Upper lobe of right lung (tissue), 1 donor: ENCODE data around the gene ROR1. TPM values are rescaled to one million over a fixed set of nuclear protein-coding genes. Genes with fewer than 3 reads are reported as not detected.
"Not testable (repeated sequence)": the region's sequence is repeated elsewhere in the genome, so short reads cannot be mapped to it uniquely, and the experiment has no call there.

ENCODE experiments used
- ATAC-seq: fragments of 200-7000 bp; cut with Tn5 transposase; one replicate; pipeline ENCODE4 v1.9.1; 2020; ENCODE audit warnings: mild to moderate bottlenecking, moderate library complexity
- DNase-seq: peaks from one replicate; pipeline ENCODE4 v3.0.0-alpha.2; 2020
- H3K27ac ChIP-seq: fragments of 200-600 bp; one replicate; pipeline ENCODE4 v1.8.0; 2022
- H3K27me3 ChIP-seq: fragments of 200-600 bp; one replicate; pipeline ENCODE4 v1.8.0; 2022; ENCODE audit warnings: mild to moderate bottlenecking
- H3K36me3 ChIP-seq: fragments of 200-600 bp; one replicate; pipeline ENCODE4 v1.8.0; 2022
- H3K4me1 ChIP-seq: fragments of 200-600 bp; one replicate; pipeline ENCODE4 v1.8.0; 2022
- H3K4me3 ChIP-seq: fragments of 200-600 bp; one replicate; pipeline ENCODE4 v1.8.0; 2022; ENCODE audit warnings: mild to moderate bottlenecking
- H3K9me3 ChIP-seq: fragments of 200-600 bp; one replicate; pipeline ENCODE4 v1.8.0; 2022
- intact Hi-C: fragments of 100-400 bp; cut with DNase I; formaldehyde crosslinking; loops from one replicate; pipeline ENCODE4 v1.11.0; 2022
- total RNA-seq: library from RNA; stranded (reverse); fragmentation: NEBNext Ultra II Directional; extraction: Animal tissue kit (Norgen Biotek cat#: 25700); gene quantifications from one replicate; pipeline ENCODE4 v1.2.1, GENCODE V29; 2021
- TF ChIP-seq, protein P1 (sequence below): fragments of 200-600 bp; IDR thresholded peaks from one replicate; pipeline ENCODE4 v1.8.0; 2022; ENCODE audit warnings: antibody characterized with exemption
- donor health status: DM: no; HTN: yes; CAD: no; lungs with severe emphysema.

ROR1 gene
- total RNA-seq, 1 donor from 2014 or later = 21.4 TPM

DNA sequence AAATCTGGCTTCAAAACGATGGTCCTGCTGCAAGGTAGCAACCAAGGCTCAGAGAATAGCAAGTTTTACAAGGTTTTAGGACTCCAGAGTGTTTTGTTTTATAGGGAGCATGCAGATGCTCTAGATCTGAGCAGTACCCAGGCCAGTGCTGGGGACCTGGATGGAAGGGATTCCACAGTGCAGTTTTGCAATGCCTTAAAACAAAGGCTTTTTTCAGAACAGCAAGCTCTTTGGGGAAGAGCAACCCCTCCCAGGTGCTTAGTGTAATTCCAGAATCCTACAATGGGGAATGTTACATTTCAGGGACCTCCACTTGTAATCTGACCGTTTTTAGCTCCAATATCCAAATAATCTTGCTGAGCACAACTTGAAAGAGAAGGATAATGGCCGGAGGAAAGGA is 6.7 kb downstream of the ROR1 start:
- no peak for DNase-seq
- no peak overlapping the region for H3K27ac ChIP-seq
- TF ChIP-seq, protein P1, sequence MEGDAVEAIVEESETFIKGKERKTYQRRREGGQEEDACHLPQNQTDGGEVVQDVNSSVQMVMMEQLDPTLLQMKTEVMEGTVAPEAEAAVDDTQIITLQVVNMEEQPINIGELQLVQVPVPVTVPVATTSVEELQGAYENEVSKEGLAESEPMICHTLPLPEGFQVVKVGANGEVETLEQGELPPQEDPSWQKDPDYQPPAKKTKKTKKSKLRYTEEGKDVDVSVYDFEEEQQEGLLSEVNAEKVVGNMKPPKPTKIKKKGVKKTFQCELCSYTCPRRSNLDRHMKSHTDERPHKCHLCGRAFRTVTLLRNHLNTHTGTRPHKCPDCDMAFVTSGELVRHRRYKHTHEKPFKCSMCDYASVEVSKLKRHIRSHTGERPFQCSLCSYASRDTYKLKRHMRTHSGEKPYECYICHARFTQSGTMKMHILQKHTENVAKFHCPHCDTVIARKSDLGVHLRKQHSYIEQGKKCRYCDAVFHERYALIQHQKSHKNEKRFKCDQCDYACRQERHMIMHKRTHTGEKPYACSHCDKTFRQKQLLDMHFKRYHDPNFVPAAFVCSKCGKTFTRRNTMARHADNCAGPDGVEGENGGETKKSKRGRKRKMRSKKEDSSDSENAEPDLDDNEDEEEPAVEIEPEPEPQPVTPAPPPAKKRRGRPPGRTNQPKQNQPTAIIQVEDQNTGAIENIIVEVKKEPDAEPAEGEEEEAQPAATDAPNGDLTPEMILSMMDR = no peak
- no peaks in the 10 kb centered on the region for H3K9me3 ChIP-seq
- H3K27me3 ChIP-seq = peaks cover 3% of the 10 kb centered on the region
- ATAC-seq = no peak
- intact Hi-C loops = no loop called here
- no peak overlapping the region for H3K4me3 ChIP-seq
- H3K36me3 ChIP-seq = no peaks in the 10 kb centered on the region
- peaks cover 3% of the 10 kb centered on the region for H3K4me1 ChIP-seq

- ATAC-seq (no peak), DNase-seq (no peak)
- no peaks in the 10 kb centered on the region for H3K36me3 ChIP-seq
- H3K27ac ChIP-seq = no peak overlapping the region
- H3K4me1 ChIP-seq = peaks cover 3% of the 10 kb centered on the region
- no peaks in the 10 kb centered on the region for H3K9me3 ChIP-seq
- H3K27me3 ChIP-seq = no peaks in the 10 kb centered on the region
- TF ChIP-seq, protein P1 = no peak
- intact Hi-C loops = no loop called here
- no peak overlapping the region for H3K4me3 ChIP-seq
These were observed 9.2 kb downstream of the ROR1 start for GRCh38 chr1:63782982-63783381.

DNA sequence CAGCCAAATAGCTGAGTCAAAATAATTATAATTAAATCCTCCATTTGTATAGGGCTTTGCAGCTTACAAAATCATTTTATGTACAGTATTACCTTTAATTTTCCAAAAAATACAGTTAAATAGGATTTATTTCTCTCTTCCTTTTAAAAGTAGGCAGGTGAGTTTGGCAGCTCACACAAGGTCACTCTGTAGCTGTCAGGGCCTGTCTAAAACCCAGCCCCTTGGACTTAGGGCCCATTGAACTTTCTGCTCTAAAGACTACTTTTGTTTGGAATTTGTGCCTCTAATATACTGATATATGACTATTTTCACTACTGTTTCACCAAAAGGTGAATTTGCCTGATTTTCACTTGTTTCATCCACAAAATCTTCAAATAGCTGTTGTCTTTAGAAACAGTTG is 10.3 kb downstream of the ROR1 start:
- Histone ChIP-seq H3K4me1 (peaks cover 9% of the 10 kb centered on the region), H3K36me3 (no peaks in the 10 kb centered on the region), H3K27me3 (no peaks in the 10 kb centered on the region), H3K4me3 (no peak overlapping the region), H3K27ac (no peak overlapping the region), H3K9me3 (no peaks in the 10 kb centered on the region)
- intact Hi-C loops = no loop called here
- TF ChIP-seq, protein P1 = no peak
- DNase-seq = no peak
- no peak for ATAC-seq

DNA sequence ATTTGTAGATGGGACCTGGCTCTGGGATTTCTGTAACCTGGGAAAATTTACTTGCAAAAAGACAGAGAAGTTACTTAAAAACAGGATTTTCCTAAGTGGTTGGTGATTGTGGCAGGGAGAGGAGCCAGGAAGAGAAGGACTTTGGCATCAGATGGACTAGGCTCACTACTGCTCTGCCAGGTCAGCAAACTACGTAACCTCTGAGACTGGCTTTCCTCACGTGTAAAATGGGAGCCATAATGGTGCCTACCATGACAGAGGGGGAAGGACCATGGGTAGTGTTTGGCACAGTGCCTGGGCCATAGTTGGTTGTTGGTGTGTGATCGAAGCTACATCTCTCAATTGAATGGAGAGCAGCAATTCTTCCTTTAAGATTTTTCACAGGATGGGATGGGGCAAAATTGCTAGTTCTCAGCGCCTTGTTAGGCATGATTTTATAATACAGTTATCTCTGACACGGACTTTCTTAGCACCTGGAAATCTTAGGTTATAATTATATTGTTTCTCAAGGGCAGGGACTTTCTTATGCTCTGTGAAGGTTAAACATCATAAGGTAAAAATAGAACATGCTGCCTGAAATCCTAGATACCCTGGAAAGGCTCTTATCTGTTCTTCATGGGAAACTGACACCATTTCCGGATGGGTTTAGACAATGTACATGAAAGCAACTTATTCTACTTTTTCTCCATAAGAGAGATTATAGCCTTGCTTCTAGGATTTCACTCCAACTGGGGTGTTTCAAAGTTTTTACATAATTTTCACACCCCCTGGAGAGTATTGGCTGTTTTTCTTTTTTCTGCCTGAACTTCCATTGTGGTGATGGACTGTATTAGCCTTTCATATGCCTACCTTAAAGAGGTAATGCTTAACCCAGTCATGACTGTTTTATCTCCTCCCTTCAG is 10.9 kb downstream of the ROR1 start:
- no peak for DNase-seq
- intact Hi-C loops = no loop called here
- TF ChIP-seq, protein P1 = no peak
- Histone ChIP-seq H3K9me3 (no peaks in the 10 kb centered on the region), H3K27ac (no peak overlapping the region), H3K4me1 (peaks cover 9% of the 10 kb centered on the region), H3K4me3 (no peak overlapping the region), H3K36me3 (no peaks in the 10 kb centered on the region), H3K27me3 (no peaks in the 10 kb centered on the region)
- no peak for ATAC-seq

DNA sequence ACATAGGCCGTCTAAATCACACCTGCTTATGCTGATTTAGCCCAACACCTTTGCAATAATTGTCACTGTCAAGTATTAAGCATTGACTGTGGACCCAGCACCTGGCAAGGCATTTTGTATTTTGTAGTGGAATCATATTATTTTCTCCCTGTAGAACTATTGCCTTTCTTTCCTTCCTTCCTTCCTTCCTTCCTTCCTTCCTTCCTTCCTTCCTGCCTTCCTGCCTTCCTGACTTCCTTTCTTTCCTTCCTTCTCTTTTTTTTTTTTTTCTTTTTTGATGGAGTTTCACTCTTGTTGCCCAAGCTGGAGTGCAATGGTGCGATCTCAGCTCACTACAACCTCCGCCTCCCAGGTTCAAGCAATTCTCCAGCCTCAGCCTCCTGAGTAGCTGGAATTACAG is 13.5 kb downstream of the ROR1 start:
- ATAC-seq, intact Hi-C loops, H3K4me1 ChIP-seq, H3K27me3 ChIP-seq, DNase-seq, H3K36me3 ChIP-seq, H3K9me3 ChIP-seq, H3K27ac ChIP-seq, H3K4me3 ChIP-seq: not testable (repeated sequence)

DNA sequence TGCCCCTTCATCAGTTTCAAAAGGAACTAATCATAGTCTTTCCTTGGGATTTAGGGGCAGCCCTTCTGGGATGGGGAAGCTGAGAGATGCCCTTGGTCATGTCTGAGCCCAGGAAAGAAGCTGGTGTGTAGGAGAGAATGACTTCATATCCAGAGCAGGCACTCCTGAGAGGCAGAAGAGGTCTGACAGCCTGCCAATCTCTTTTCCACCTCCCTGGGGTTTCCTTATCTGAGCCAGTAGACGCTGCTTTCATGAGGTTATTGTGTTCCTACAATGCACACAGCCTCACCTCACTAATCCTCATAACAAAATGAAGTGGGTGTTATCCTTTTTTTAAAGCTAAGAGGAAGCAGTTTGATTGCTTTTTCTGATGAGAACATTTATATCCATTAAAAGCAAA is 14.1 kb downstream of the ROR1 start:
- H3K4me3 ChIP-seq = no peak overlapping the region
- no peaks in the 10 kb centered on the region for H3K27me3 ChIP-seq
- peaks cover 9% of the 10 kb centered on the region for H3K4me1 ChIP-seq
- H3K9me3 ChIP-seq = no peaks in the 10 kb centered on the region
- no peak overlapping the region for H3K27ac ChIP-seq
- TF ChIP-seq, protein P1 = no peak
- intact Hi-C loops = no loop called here
- DNase-seq (no peak), ATAC-seq (peak; percentile 84)
- no peaks in the 10 kb centered on the region for H3K36me3 ChIP-seq
